ENCODE results near the gene TRIM31. TPM values are rescaled to one million over a fixed set of nuclear protein-coding genes. Genes with fewer than 3 reads are reported as not detected.

TRIM31 gene
- total RNA-seq, 1 donor from 2014 or later = not detected

DNA sequence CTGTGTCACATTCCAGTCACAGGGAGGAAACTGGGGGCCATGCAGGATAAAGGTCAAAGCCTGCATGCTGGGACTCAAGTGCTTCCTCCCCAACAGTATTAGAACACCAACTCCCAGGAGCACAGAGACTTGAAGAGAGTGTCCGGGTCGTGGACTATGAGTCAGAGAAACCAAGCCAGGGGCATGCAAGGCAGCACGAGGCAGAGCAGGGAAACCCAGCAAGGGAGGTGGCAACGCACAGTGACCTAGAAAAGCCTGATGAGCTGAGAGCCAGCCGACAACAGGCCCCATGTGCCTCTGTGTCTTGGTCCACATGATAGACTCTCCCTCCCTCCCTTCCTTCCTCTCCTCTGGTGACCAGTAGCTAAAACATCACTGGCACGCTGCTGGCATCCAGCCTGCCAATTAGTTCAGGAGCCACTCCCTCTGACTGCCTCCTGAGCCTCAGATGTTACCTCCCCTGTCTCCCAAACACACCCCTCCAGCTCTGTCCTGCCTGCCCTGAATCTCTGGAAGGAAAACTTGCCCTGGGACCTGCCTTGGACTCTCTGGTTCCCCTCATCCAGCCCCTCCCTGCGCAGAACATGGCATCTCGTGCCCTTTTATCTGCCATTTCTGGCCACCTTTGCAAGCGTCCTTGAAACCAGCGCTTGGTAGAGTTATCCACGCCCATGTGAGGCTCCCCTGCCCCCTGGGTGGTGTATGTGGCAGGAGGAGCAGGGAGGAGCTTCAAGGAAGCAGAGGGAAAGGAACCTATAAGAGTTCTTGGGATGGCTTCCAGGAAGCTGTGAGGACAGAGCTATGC is 21.1 kb downstream of the TRIM31 start:
- peaks cover 42% of the 10 kb centered on the region for H3K27me3 ChIP-seq (ENCODE audit: insufficient read depth, low read length)
- TF ChIP-seq, protein P1, sequence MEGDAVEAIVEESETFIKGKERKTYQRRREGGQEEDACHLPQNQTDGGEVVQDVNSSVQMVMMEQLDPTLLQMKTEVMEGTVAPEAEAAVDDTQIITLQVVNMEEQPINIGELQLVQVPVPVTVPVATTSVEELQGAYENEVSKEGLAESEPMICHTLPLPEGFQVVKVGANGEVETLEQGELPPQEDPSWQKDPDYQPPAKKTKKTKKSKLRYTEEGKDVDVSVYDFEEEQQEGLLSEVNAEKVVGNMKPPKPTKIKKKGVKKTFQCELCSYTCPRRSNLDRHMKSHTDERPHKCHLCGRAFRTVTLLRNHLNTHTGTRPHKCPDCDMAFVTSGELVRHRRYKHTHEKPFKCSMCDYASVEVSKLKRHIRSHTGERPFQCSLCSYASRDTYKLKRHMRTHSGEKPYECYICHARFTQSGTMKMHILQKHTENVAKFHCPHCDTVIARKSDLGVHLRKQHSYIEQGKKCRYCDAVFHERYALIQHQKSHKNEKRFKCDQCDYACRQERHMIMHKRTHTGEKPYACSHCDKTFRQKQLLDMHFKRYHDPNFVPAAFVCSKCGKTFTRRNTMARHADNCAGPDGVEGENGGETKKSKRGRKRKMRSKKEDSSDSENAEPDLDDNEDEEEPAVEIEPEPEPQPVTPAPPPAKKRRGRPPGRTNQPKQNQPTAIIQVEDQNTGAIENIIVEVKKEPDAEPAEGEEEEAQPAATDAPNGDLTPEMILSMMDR (IDR thresholded peaks at IDR 0.05; ENCODE audit: insufficient read depth, low read depth, low read length) = no peak
- TF ChIP-seq EZH2 (IDR thresholded peaks at IDR 0.05; ENCODE audit: insufficient read depth, low read length) = no peak
- no peak overlapping the region for H3K27ac ChIP-seq (ENCODE audit: low read depth, low read length)
- Mint-ChIP-seq H3K27me3 (ENCODE audit: low read depth, unreplicated experiment) (peaks cover 70% of the 10 kb centered on the region), H3K4me1 (ENCODE audit: low read depth, unreplicated experiment) (peaks cover 6% of the 10 kb centered on the region), H3K27ac (ENCODE audit: unreplicated experiment) (no peak overlapping the region), H3K9me3 (ENCODE audit: unreplicated experiment) (peaks cover 4% of the 10 kb centered on the region), H3K36me3 (ENCODE audit: low read depth, unreplicated experiment) (no peaks in the 10 kb centered on the region), H3K4me3 (ENCODE audit: unreplicated experiment) (no peak overlapping the region)
- H3K9me3 ChIP-seq (ENCODE audit: insufficient read depth, low read depth, low read length) = no peaks in the 10 kb centered on the region
- no peak overlapping the region for H3K4me3 ChIP-seq (ENCODE audit: insufficient read depth, low read depth, low read length)
- H3K9ac ChIP-seq (ENCODE audit: low read length) = no peak overlapping the region
- no peaks in the 10 kb centered on the region for H3K79me2 ChIP-seq (ENCODE audit: insufficient read depth, low read length)
- DNase-seq (ENCODE audit: low read depth) (peak; percentile 51), FAIRE-seq (no peak)
- no peaks in the 10 kb centered on the region for H4K20me1 ChIP-seq (ENCODE audit: insufficient read depth, low read length)
- H2AFZ ChIP-seq (ENCODE audit: low read depth, low read length) = no peak overlapping the region
- H3K4me2 ChIP-seq (ENCODE audit: low read length) = no peak overlapping the region
- H3K4me1 ChIP-seq (ENCODE audit: insufficient read depth, low read length) = no peaks in the 10 kb centered on the region
- H3K36me3 ChIP-seq (ENCODE audit: insufficient read depth, low read length) = no peaks in the 10 kb centered on the region

DNA sequence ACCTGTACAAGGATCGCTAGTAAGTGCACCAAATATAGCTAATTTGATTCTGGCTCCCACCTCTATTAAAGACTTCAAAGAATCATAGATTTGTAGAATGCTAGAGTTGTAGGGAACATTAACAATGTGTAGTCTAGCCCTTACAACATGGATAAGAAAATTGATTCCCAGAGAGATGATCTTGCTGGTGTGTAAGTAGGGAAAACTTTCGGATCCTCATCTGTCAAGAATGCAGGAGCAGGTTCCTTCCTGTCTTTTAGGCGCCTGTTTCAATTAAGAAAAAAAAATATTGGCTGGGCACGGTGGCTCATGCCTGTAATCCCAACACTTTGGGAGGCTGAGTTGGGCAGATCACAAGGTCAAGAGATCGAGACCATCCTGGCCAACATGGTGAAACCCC is 25.0 kb downstream of the TRIM31 start:
- TF ChIP-seq, protein P1 (IDR thresholded peaks at IDR 0.05; ENCODE audit: insufficient read depth, low read depth, low read length) = no peak
- TF ChIP-seq EZH2 (IDR thresholded peaks at IDR 0.05; ENCODE audit: insufficient read depth, low read length) = no peak
- no peak for DNase-seq (ENCODE audit: low read depth)
- Mint-ChIP-seq H3K36me3 (ENCODE audit: low read depth, unreplicated experiment) (no peaks in the 10 kb centered on the region), H3K9me3 (ENCODE audit: unreplicated experiment) (peaks cover 5% of the 10 kb centered on the region), H3K4me3 (ENCODE audit: unreplicated experiment) (no peak overlapping the region), H3K27ac (ENCODE audit: unreplicated experiment) (no peak overlapping the region), H3K4me1 (ENCODE audit: low read depth, unreplicated experiment) (peaks cover 6% of the 10 kb centered on the region), H3K27me3 (ENCODE audit: low read depth, unreplicated experiment) (peaks cover 51% of the 10 kb centered on the region)
- no peak overlapping the region for H3K9ac ChIP-seq (ENCODE audit: low read length)
- H3K27me3 ChIP-seq (ENCODE audit: insufficient read depth, low read length) = peaks cover 24% of the 10 kb centered on the region
- no peaks in the 10 kb centered on the region for H3K9me3 ChIP-seq (ENCODE audit: insufficient read depth, low read depth, low read length)
- no peaks in the 10 kb centered on the region for H3K79me2 ChIP-seq (ENCODE audit: insufficient read depth, low read length)
- no peak overlapping the region for H3K27ac ChIP-seq (ENCODE audit: low read depth, low read length)
- no peak overlapping the region for H3K4me2 ChIP-seq (ENCODE audit: low read length)
- no peak for FAIRE-seq
- no peaks in the 10 kb centered on the region for H3K36me3 ChIP-seq (ENCODE audit: insufficient read depth, low read length)
- H2AFZ ChIP-seq (ENCODE audit: low read depth, low read length) = no peak overlapping the region
- H3K4me3 ChIP-seq (ENCODE audit: insufficient read depth, low read depth, low read length) = no peak overlapping the region
- H4K20me1 ChIP-seq (ENCODE audit: insufficient read depth, low read length) = no peaks in the 10 kb centered on the region
- H3K4me1 ChIP-seq (ENCODE audit: insufficient read depth, low read length) = no peaks in the 10 kb centered on the region

DNA sequence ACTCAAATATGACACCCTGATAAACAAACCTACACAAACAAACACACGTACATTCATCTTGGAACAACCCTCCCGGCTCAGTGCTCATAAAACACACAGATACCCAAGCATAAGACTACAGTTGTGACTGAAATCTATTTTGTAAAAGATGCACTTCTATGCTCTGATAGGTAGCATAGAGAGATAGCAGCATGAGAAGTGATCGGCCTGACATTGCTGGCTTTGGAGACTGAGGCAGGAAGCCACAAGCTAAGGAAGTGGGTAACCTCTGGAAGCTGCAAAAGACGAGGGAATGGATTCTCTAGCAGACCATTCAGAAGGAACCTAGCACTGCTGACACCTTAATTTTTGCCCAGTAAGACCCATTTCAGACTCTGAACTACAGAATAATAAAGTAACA is 35.7 kb downstream of the TRIM31 start:
- DNase-seq (ENCODE audit: low read depth) (no peak), FAIRE-seq (no peak)
- Mint-ChIP-seq H3K36me3 (ENCODE audit: low read depth, unreplicated experiment) (peaks cover 19% of the 10 kb centered on the region), H3K4me1 (ENCODE audit: low read depth, unreplicated experiment) (peaks cover 12% of the 10 kb centered on the region), H3K4me3 (ENCODE audit: unreplicated experiment) (no peak overlapping the region), H3K9me3 (ENCODE audit: unreplicated experiment) (peaks cover 3% of the 10 kb centered on the region), H3K27me3 (ENCODE audit: low read depth, unreplicated experiment) (peaks cover 75% of the 10 kb centered on the region), H3K27ac (ENCODE audit: unreplicated experiment) (no peak overlapping the region)
- Histone ChIP-seq H3K4me2 (ENCODE audit: low read length) (no peak overlapping the region), H3K4me3 (ENCODE audit: insufficient read depth, low read depth, low read length) (no peak overlapping the region), H2AFZ (ENCODE audit: low read depth, low read length) (no peak overlapping the region), H3K4me1 (ENCODE audit: insufficient read depth, low read length) (peaks cover 10% of the 10 kb centered on the region), H3K9ac (ENCODE audit: low read length) (no peak overlapping the region), H3K27ac (ENCODE audit: low read depth, low read length) (no peak overlapping the region), H3K27me3 (ENCODE audit: insufficient read depth, low read length) (peaks cover 73% of the 10 kb centered on the region), H3K9me3 (ENCODE audit: insufficient read depth, low read depth, low read length) (no peaks in the 10 kb centered on the region), H3K79me2 (ENCODE audit: insufficient read depth, low read length) (no peaks in the 10 kb centered on the region), H3K36me3 (ENCODE audit: insufficient read depth, low read length) (no peaks in the 10 kb centered on the region), H4K20me1 (ENCODE audit: insufficient read depth, low read length) (peaks cover 6% of the 10 kb centered on the region)
- TF ChIP-seq, protein P1 (IDR thresholded peaks at IDR 0.05; ENCODE audit: insufficient read depth, low read depth, low read length) = no peak
- no peak for TF ChIP-seq EZH2 (IDR thresholded peaks at IDR 0.05; ENCODE audit: insufficient read depth, low read length)

All from astrocyte (in vitro differentiated cells and primary cell).